Activated naive CD4-positive, alpha-beta T cell treated with anti-CD3 and anti-CD28 coated beads, Interleukin-2, amount 50 U/mL, for 72 hours (primary cell): ENCODE measurements around the gene MMP25. TPM values are rescaled to one million over a fixed set of nuclear protein-coding genes. Genes with fewer than 3 reads are reported as not detected.
"Not testable (repeated sequence)": the region's sequence is repeated elsewhere in the genome, so short reads cannot be mapped to it uniquely, and the experiment has no call there.

ENCODE experiments used
- ATAC-seq, 2 donors: fragments of 150-1000 bp; cut with Tn5 transposase; 2 replicates each; pipeline ENCODE4 v1.10.0; 2021; ENCODE audit warnings: mild to moderate bottlenecking in 2 of 2, moderate library complexity in 2 of 2
- DNase-seq, 2 donors: peaks; one replicate each; pipeline ENCODE4 v3.0.0; 2021 to 2022; ENCODE audit warnings: low spot score in 2 of 2
- H3K27ac Mint-ChIP-seq, 2 donors: one replicate each; pipeline ENCODE4 v1.8.0; 2022; ENCODE audit warnings: mild to moderate bottlenecking in 2 of 2, mixed read lengths in 2 of 2
- H3K36me3 Mint-ChIP-seq, 2 donors: one replicate each; pipeline ENCODE4 v1.8.0; 2022; ENCODE audit warnings: mixed read lengths in 2 of 2
- H3K9me3 Mint-ChIP-seq, 2 donors: one replicate each; pipeline ENCODE4 v1.8.0; 2022; ENCODE audit warnings: mixed read lengths in 2 of 2
- total RNA-seq, 2 donors: library from RNA; stranded (reverse); gene quantifications; one replicate each; pipeline ENCODE4 v1.2.3, GENCODE V29; 2022

The MMP25 gene
- total RNA-seq, 2 donors from 2014 or later: 1.8 to 2.0 TPM

DNA sequence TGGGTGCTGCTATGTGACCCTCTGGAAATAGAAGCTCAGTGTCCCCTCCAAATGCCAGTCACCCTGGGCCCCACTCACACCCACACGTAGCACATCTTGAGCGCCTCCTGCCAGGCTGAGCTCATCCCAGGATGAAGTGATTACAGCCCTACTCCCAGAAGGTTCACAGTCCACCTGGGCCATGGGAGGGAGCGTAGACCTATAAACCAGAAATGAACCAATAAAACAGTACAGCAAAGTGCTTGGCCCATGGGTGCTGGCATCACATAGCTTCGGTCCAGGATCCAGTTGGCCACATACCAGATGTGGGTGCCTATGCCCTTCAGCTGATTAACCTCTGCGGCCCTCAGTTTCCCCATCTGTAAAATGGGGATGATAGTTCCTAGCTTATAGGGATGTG, 7.5 kb upstream of the MMP25 start:
- no peak overlapping the region for H3K27ac Mint-ChIP-seq
- DNase-seq: no peak
- H3K9me3 Mint-ChIP-seq: no peaks in the 10 kb centered on the region
- no peaks in the 10 kb centered on the region for H3K36me3 Mint-ChIP-seq
- ATAC-seq: no peak

DNA sequence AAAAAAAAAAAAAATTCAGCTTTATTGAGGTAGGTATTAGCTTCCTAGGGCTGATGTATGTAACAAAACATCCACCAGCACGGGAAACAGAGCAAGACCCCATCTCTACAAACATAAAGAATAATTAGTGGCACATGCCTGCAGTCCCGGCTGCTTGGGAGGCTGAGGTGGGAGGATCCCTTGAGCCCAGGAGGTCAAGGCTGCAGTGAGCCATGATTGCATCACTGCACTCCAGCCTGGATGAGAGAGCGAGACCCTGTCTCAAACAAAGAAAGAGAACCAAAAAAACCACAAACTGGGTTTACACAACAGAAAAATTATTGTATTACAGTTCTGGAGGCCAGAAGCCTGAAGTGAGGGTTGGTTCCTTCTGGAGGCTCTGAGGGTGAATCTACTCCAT, 4.0 kb upstream of the MMP25 start:
- H3K36me3 Mint-ChIP-seq: no peaks in the 10 kb centered on the region
- ATAC-seq (no peak), DNase-seq (no peak)
- H3K27ac Mint-ChIP-seq: no peak overlapping the region
- no peaks in the 10 kb centered on the region for H3K9me3 Mint-ChIP-seq

- Mint-ChIP-seq H3K9me3 (no peaks in the 10 kb centered on the region), H3K27ac (no peak overlapping the region), H3K36me3 (no peaks in the 10 kb centered on the region)
- DNase-seq (no peak), ATAC-seq (no peak)
Measured at GRCh38 chr16:3044708-3045107, 1.7 kb upstream of the MMP25 start.

- Mint-ChIP-seq H3K9me3 (no peaks in the 10 kb centered on the region), H3K36me3 (no peaks in the 10 kb centered on the region), H3K27ac (peak overlapping the region in 1 of 2 donors; percentile 50)
- DNase-seq (no peak), ATAC-seq (peak in 1 of 2 donors; percentile 12)
Measured at GRCh38 chr16:3046641-3047386, 453 bp downstream of the MMP25 start.

DNA sequence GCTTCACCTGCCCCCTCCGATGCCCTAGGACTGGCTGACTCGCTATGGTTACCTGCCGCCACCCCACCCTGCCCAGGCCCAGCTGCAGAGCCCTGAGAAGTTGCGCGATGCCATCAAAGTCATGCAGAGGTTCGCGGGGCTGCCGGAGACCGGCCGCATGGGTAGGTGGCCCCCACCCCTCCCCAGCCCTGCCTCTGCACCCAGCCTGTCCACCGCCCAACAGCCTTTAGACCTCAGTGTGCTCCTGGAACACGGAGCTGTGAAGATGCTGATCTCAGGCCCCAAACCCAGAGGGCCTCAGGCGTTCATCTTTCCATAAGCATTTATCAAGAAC, 993 bp downstream of the MMP25 start:
- no peak overlapping the region for H3K27ac Mint-ChIP-seq
- H3K36me3 Mint-ChIP-seq: no peaks in the 10 kb centered on the region
- no peaks in the 10 kb centered on the region for H3K9me3 Mint-ChIP-seq
- no peak for DNase-seq
- ATAC-seq: no peak

- DNase-seq (no peak), ATAC-seq (no peak)
- Mint-ChIP-seq H3K9me3 (no peaks in the 10 kb centered on the region), H3K36me3 (peaks cover 0 to 4% of the 10 kb centered on the region in 2 donors), H3K27ac (no peak overlapping the region)
Measured at GRCh38 chr16:3049921-3050481, 3.6 kb downstream of the MMP25 start.

DNA sequence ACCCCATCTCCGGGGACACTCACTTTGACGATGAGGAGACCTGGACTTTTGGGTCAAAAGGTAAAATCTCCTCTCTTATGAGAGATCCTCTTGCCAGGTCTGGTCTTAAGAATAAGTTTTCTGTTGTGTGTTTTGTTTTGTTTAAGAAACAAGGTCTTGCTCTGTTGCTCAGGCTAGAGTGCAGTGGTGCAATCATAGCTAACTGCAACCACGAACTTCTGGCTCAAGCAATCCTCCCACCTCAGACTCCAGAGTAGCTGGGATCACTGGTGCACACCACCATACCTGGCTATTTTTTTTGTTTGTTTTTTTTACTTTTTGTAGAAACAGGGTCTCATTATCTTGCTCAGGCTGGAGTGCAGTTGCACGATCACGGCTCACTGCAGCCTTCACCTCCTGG, 4.1 kb downstream of the MMP25 start:
- DNase-seq (no peak), ATAC-seq (no peak)
- H3K36me3 Mint-ChIP-seq: peaks cover 0 to 9% of the 10 kb centered on the region in 2 donors
- no peaks in the 10 kb centered on the region for H3K9me3 Mint-ChIP-seq
- no peak overlapping the region for H3K27ac Mint-ChIP-seq

GRCh38 chr16:3051009-3051408, 4.6 kb downstream of the MMP25 start:
- DNase-seq: no peak
- Mint-ChIP-seq H3K36me3 (peaks cover 0 to 12% of the 10 kb centered on the region in 2 donors), H3K27ac (no peak overlapping the region), H3K9me3 (no peaks in the 10 kb centered on the region)
- no peak for ATAC-seq

DNA sequence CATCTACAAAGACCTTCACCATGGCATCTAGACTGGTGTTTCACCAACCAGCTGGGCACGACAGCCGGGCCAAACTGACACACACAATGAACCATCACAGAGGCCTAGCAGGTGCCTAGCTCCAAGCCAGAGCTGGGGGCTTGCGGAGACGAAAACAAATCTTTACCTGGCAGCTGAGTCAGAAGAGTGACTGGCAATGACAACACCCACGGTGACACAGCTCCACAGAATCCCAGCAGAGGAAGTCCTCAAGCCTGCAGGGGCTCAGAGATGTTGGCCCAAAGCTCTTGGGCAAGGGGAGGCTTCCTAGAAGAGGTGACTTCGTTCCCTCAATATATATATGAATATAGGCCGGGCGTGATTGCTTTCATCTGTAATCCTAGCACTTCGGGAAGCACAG, 5.1 kb downstream of the MMP25 start:
- Mint-ChIP-seq H3K27ac (no peak overlapping the region), H3K9me3 (no peaks in the 10 kb centered on the region), H3K36me3 (peaks cover 0 to 12% of the 10 kb centered on the region in 2 donors)
- DNase-seq (no peak), ATAC-seq (no peak)

DNA sequence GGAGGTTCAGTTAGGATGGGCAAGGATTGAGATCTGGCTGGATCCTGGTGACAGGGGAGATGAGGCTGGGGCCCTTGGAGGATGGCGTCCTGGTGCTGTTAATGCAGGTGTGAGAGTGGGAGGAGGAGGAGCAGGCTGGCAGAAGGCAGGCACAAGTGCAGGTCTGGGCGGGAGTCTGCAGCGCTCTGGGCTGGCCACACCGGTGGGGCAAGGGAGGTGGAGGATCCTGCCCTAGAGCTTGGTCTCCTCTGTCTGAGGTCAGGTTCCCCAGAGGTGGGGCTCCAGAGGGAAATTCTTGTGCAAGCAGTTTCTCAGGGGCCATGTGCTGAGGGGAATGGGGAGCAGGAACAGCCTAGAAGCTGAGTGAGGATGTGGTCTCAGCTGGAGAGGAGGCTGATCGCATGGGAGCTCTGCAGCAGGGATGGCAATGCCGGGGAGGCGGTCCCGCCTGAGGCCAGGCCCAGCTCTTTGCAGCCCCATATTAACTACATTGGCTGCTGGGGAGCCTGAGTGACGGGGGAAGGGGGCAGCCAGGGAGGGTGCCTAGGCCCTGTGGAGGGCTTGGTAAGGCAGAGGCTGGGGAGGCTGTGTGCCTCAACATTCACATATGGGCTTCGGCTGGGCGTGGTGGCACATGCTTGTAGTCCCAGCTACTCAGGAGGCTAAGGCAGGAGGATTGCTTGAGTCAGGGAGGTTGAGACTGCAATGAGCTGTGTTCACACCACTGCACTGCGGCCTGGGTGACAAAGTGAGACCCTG, 6.4 kb downstream of the MMP25 start:
- H3K9me3 Mint-ChIP-seq, DNase-seq, H3K27ac Mint-ChIP-seq: not testable (repeated sequence)
- H3K36me3 Mint-ChIP-seq: peaks cover 0 to 12% of the 10 kb centered on the region in 2 donors
- peak; percentile 77 to 78 for ATAC-seq

DNA sequence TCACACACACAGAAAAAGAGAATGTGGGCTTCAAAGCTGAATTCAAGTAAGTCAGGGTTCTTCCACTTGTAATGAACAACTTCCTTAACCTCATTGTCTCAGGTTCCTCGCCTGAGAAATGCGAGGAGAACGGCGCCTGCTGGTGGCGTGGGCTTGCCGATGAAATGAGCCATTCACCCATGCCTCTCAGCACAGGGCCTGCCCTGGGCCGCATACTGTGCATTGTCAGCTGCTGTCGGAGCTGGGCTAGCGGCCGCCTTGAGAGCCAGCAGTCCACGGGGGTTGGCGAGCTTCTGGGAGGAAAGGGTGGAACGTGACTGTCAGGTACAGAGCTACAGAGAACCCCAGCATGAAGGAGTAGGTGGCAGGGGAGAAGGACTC, 7.0 kb downstream of the MMP25 start:
- H3K36me3 Mint-ChIP-seq: peaks cover 0 to 12% of the 10 kb centered on the region in 2 donors
- H3K27ac Mint-ChIP-seq: peak overlapping the region in 1 of 2 donors; percentile 8
- DNase-seq, H3K9me3 Mint-ChIP-seq: not testable (repeated sequence)
- peak; percentile 9 to 24 for ATAC-seq

DNA sequence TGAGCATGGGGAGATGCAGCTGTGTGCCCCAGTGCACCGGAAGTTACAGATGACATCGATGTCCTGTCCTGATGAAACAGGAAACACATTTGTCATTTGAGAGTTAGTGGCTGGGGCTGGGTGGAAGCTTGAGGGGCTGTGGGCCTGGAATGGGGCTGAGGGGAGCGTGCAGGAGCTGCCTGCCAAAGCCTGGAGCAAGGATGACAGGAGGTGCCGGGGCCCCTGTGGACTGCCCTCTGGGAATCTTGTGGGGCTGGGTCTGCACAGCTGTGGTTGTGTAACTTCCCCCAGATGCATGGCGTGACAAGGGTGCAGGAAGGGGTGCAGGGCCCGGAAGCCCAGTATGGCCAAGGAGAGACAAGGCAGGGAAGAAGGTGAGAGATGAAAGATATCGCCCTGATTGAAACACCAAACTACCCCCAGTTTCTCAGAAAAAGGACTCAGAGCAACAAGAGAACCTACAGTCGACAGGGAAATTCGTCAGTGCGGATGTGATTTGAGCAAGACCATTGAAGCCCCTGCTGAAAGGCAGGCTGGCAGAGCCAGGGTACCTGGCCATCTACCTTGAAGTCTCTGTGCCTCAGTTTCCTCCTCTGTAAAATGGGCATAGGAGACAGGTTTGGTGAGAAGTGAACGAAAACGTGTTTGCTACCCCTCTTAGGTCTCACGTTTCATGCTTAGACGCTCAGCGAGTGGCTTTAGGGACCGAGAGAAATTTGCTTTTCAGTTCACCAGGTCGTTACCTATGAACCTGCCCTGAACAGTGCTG, 8.8 kb downstream of the MMP25 start:
- H3K36me3 Mint-ChIP-seq: peaks cover 0 to 12% of the 10 kb centered on the region in 2 donors
- peak overlapping the region; percentile 61 to 73 for H3K27ac Mint-ChIP-seq
- H3K9me3 Mint-ChIP-seq: no peaks in the 10 kb centered on the region
- DNase-seq (no peak), ATAC-seq (no peak)

DNA sequence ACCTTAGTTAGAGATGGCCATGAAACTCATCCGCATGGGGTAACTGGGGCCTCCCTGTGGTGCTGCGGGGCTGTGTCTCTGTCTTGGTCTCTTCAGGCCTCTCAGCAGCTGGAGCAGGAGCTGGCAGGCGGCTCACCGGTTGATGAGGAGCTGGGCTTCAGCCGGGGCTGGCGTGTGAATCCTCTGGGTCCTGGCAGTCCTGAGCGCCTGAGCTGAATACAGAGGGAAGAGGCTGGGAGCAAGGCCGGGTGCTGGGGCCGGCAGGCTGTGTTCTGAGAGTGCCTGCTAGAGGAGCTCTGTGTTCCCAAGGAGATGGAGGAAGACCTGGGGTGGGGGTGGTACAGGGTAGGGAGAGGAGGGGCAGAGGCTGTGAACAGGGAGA, 9.4 kb downstream of the MMP25 start:
- H3K36me3 Mint-ChIP-seq: peaks cover 0 to 12% of the 10 kb centered on the region in 2 donors
- not testable (repeated sequence) for DNase-seq, H3K9me3 Mint-ChIP-seq, ATAC-seq
- peak overlapping the region; percentile 60 to 61 for H3K27ac Mint-ChIP-seq

GRCh38 chr16:3056336-3057180, 10.2 kb downstream of the MMP25 start:
- no peak for ATAC-seq
- peak overlapping the region in 1 of 2 donors; percentile 77 for H3K27ac Mint-ChIP-seq
- H3K36me3 Mint-ChIP-seq: peaks cover 0 to 12% of the 10 kb centered on the region in 2 donors

GRCh38 chr16:3057181-3058138, 11.1 kb downstream of the MMP25 start:
- Mint-ChIP-seq H3K36me3 (peaks cover 0 to 12% of the 10 kb centered on the region in 2 donors), H3K9me3 (no peaks in the 10 kb centered on the region), H3K27ac (peak overlapping the region; percentile 22 to 59)
- ATAC-seq (no peak), DNase-seq (no peak)

More at GRCh38 chr16:3056336-3057180, 10.2 kb downstream of the MMP25 start:
- no peaks in the 10 kb centered on the region for H3K9me3 Mint-ChIP-seq
- DNase-seq: no peak
